Hematopoietic multipotent progenitor cell treated with erythropoietin and hydrocortisone succinate and interleukin-3 and kit ligand, for 6 days (in vitro differentiated cells): ENCODE data around the gene RAB11FIP5.
"Not testable (repeated sequence)": the region's sequence is repeated elsewhere in the genome, so short reads cannot be mapped to it uniquely, and the experiment has no call there.

Experiments used
- DNase-seq: peaks from one replicate; pipeline ENCODE4 v3.0.0-alpha.2; 2015

RAB11FIP5 gene

GRCh38 chr2:73111073-73112025 lies 1.4 kb downstream of the RAB11FIP5 start:
- no peak for DNase-seq

- no peak for DNase-seq
Observed at GRCh38 chr2:73110168-73111072, 2.3 kb downstream of the RAB11FIP5 start.

GRCh38 chr2:73109431-73110167 lies 3.1 kb downstream of the RAB11FIP5 start:
- no peak for DNase-seq

GRCh38 chr2:73107211-73107926 lies 5.4 kb downstream of the RAB11FIP5 start:
- DNase-seq: peak; percentile 55

GRCh38 chr2:73106791-73107190 lies 6.0 kb downstream of the RAB11FIP5 start:
- no peak for DNase-seq

GRCh38 chr2:73105511-73105971 lies 7.2 kb downstream of the RAB11FIP5 start:
- no peak for DNase-seq

GRCh38 chr2:73104933-73105332 lies 7.8 kb downstream of the RAB11FIP5 start:
- DNase-seq: no peak

GRCh38 chr2:73103018-73103542 lies 9.7 kb downstream of the RAB11FIP5 start:
- DNase-seq: peak; percentile 60

GRCh38 chr2:73101626-73102256 lies 11.0 kb downstream of the RAB11FIP5 start:
- no peak for DNase-seq

GRCh38 chr2:73100956-73101355 lies 11.8 kb downstream of the RAB11FIP5 start:
- DNase-seq: no peak

- DNase-seq: no peak
Observed at GRCh38 chr2:73099486-73099885, 13.3 kb downstream of the RAB11FIP5 start.

GRCh38 chr2:73095910-73096309 lies 16.8 kb downstream of the RAB11FIP5 start:
- no peak for DNase-seq

GRCh38 chr2:73093601-73094218 lies 19.0 kb downstream of the RAB11FIP5 start:
- not testable (repeated sequence) for DNase-seq

- no peak for DNase-seq
Observed at GRCh38 chr2:73092146-73092783, 20.5 kb downstream of the RAB11FIP5 start.

- DNase-seq: no peak
Observed at GRCh38 chr2:73091696-73092095, 21.1 kb downstream of the RAB11FIP5 start.

- DNase-seq: no peak
Observed at GRCh38 chr2:73091164-73091563, 21.6 kb downstream of the RAB11FIP5 start.

GRCh38 chr2:73089270-73090030 lies 23.3 kb downstream of the RAB11FIP5 start:
- DNase-seq: no peak

GRCh38 chr2:73088703-73089102 lies 24.0 kb downstream of the RAB11FIP5 start:
- no peak for DNase-seq

- no peak for DNase-seq
Observed at GRCh38 chr2:73088211-73088610, 24.5 kb downstream of the RAB11FIP5 start.
